C4-2B (cell line): ENCODE data around the gene SESN1.

Experiments used
- H3K27ac ChIP-seq: fragments of 450-650 bp; 2 replicates; pipeline ENCODE4 v1.5.1; 2017
- ZFX ChIP-seq: fragments of 450-650 bp; IDR thresholded peaks from 2 replicates; pipeline ENCODE4 v1.6.1; 2017
- TF ChIP-seq, protein P1 (sequence below): fragments of 450-650 bp; conservative IDR thresholded peaks from 2 replicates; pipeline ENCODE4 v1.5.1; 2017; ENCODE audit warnings: mild to moderate bottlenecking

The SESN1 gene

GRCh38 chr6:109050012-109050411 lies 44.6 kb downstream of the SESN1 start:
- no peak overlapping the region for H3K27ac ChIP-seq
- no peak for TF ChIP-seq ZFX
- TF ChIP-seq, protein P1, sequence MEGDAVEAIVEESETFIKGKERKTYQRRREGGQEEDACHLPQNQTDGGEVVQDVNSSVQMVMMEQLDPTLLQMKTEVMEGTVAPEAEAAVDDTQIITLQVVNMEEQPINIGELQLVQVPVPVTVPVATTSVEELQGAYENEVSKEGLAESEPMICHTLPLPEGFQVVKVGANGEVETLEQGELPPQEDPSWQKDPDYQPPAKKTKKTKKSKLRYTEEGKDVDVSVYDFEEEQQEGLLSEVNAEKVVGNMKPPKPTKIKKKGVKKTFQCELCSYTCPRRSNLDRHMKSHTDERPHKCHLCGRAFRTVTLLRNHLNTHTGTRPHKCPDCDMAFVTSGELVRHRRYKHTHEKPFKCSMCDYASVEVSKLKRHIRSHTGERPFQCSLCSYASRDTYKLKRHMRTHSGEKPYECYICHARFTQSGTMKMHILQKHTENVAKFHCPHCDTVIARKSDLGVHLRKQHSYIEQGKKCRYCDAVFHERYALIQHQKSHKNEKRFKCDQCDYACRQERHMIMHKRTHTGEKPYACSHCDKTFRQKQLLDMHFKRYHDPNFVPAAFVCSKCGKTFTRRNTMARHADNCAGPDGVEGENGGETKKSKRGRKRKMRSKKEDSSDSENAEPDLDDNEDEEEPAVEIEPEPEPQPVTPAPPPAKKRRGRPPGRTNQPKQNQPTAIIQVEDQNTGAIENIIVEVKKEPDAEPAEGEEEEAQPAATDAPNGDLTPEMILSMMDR = no peak

GRCh38 chr6:109048670-109049415 lies 45.8 kb downstream of the SESN1 start:
- TF ChIP-seq ZFX = no peak
- TF ChIP-seq, protein P1 = no peak
- no peak overlapping the region for H3K27ac ChIP-seq

GRCh38 chr6:109048176-109048575 lies 46.5 kb downstream of the SESN1 start:
- TF ChIP-seq ZFX = no peak
- H3K27ac ChIP-seq = no peak overlapping the region

DNA sequence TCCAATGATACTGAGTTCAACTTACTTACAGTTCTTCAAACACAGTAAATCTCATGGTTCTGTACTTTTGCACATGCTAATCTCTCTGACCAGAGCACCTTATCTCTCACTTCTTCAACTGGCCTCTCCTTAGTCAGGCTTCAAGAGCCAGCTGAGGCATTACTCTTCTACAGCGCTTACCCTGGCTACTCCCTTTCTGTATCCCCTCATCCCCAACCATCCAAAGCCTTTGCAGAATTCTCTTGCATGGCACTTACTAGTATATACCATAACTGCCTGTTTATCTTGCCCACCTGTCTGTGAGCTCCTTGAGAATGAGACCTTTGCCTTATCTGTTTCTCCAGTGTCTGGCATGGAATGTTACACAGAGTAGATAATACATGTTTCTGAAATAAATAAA lies 49.2 kb downstream of the SESN1 start:
- no peak overlapping the region for H3K27ac ChIP-seq
- TF ChIP-seq ZFX = no peak
- TF ChIP-seq, protein P1 = no peak

DNA sequence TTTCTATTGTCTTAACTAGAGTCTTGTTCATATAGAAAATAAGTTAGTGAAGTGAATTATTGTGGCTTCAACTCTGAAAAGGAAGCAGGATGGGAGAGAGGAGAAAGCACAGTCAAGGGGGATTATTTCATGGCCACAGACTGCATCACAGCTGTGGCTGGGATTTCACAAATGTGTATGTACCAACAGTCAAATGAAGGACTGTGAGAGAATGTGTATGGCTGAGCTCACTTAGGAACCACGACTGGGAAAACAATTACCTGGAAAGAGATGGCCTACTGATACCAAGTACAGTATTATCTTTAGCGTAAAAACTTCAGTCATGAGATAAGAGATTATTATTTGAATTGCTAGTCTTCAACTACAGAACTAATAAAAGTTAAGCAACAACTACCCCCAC lies 54.9 kb downstream of the SESN1 start:
- no peak for TF ChIP-seq ZFX
- TF ChIP-seq, protein P1 = no peak
- no peak overlapping the region for H3K27ac ChIP-seq

DNA sequence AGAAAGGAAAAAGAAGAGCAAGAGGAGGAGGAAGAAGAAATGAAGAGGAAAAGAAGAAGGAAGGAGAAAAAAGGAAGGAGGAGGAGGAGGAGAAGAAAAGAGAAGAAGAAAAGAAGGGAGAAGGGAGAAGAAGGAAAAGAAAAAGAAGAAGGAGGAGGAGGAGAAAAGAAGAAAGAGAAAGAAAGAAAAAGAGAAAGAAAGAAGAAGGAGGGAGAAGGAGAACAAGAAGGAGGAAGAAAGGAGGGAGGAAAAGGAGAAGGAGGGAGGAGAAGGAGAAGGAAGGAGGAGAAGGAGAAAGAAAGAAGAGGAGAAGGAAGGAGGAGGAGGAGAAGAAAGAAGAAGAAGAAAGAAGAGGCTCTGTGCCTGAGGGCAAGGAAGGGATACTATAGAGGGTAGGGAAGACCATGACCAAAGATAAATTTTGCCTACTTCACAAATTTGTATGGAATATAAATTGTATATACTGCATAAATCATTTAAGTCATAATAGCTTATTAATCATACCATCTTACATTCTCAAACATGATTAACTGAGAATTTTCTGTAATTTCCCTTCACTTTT lies 55.7 kb downstream of the SESN1 start:
- no peak for TF ChIP-seq ZFX
- TF ChIP-seq, protein P1 = no peak
- no peak overlapping the region for H3K27ac ChIP-seq

GRCh38 chr6:109036574-109037294 lies 57.9 kb downstream of the SESN1 start:
- TF ChIP-seq, protein P1 = no peak
- no peak for TF ChIP-seq ZFX
- H3K27ac ChIP-seq = no peak overlapping the region
